ENCODE data around the gene CELSR1.

Gene CELSR1

DNA sequence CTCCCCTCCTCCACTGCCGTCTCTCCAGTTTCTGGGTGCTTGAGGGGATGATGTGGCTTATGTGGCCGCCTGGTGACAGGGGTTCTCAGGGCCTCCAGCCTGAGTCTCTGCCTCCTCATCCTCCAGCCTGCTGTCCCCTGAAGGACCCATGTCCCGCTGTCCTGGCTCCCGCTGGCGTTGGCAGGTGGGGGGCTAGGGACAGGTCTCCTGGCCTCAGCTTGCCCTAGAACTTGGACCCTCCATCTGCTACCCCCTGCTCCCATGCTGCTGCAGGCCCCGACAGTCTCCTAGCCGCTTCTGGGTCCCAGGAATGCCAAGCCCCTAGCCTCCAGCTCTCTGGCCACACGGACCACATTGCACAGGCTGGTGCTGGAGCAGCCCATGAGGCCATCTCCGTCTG is 13.9 kb upstream of the CELSR1 start:
- no peak for DNase-seq (ENCODE audit: low spot score)

DNA sequence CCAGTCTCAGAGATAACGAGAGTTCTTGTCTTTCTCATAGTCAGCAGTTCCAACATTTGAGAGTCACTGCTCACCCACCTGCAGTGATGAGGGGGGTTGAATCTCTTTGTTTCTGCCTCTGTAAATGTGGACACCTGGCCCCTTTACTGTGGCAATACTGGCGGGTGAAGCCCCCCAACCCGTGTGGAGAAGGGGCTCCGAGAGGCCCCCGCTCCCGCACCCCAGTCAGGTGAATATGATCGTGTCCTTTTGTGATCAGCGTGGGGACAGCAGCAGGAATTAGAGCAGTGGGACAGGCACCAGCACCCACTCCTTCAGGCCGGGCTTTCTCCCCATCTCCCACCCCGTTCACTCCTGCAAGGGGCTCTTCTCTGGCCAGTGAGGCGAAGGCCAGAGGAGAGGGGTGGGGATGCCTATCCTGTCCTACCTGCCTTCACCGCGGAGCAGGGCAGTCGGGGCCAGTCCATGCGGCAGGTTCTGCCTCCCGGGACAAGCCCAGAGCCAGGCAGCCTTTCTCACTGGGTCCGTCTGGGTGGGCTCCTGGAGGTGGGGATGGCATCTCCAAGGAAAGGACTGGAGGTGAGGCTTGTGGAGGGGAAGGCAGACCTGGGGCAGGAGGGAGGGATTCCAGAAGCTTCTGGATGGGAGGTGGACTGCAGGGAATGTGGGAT is 12.7 kb upstream of the CELSR1 start:
- DNase-seq (ENCODE audit: low spot score) = no peak

DNA sequence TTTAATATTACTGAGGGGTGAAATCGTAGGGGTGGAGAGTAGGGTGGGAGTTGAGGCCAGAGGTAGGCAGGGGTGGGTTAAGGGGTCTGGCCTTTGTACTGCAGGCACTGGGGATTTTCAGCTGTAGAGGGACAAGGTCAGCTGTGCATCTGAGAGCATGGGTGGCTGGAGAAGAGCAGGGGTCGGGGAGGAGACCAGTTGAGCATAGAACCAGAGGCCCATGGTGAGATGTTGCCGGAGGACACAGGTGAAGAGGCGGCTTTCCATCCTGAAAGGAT is 12.1 kb upstream of the CELSR1 start:
- DNase-seq (ENCODE audit: low spot score) = no peak

DNA sequence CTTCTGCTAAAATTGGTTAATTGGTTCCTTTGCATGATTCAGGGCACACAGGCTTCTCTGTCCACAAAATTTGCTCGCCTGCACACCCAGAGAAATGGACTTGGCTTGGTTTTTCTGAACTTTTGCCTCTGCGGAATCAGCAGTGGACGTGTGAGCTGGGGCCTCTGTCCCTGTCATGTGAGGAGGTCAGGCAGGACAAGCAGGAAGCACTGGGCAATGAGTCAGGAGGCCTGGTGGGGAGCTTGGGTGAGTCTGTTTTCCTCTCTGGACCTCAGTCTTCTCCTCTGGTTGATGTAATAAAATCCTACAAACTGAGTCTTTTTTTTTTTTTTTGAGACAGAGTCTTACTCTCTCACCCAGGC is 10.4 kb upstream of the CELSR1 start:
- no peak for DNase-seq (ENCODE audit: low spot score)

DNA sequence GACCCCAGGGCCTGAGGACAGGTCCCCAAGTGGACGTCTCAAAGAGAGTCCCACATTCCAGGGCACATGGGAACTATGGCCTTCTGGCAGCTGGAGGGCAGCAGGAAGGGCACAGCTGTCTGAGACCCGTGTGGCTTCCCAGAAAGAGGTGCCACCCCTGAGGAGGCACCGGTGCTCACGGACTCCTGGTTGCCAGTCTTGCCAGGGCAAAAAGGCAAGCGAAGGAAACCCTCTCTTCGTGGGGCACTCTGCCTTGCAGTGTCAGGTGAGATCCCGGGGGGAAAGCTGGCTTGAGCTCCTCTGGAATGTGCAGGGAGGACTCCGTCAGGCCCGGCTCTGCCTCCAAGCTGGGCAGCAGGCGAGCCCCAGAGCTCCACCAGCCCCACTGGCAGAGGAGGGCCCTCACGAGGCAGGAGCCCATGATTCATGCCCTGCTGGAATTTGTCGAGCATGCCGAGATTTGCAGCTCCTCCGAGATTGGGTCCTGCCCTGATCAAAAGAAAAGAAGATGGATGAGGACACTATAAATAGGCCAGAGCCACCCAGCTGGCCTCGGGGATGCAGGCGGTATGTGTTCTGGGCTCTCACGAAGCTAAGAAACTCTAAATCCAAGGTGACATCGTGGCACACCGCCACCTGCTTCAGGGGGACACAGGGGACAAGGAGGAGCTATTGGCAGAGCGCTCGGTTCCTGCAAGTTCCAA is 9.9 kb upstream of the CELSR1 start:
- peak; percentile 50 for DNase-seq (ENCODE audit: low spot score)

DNA sequence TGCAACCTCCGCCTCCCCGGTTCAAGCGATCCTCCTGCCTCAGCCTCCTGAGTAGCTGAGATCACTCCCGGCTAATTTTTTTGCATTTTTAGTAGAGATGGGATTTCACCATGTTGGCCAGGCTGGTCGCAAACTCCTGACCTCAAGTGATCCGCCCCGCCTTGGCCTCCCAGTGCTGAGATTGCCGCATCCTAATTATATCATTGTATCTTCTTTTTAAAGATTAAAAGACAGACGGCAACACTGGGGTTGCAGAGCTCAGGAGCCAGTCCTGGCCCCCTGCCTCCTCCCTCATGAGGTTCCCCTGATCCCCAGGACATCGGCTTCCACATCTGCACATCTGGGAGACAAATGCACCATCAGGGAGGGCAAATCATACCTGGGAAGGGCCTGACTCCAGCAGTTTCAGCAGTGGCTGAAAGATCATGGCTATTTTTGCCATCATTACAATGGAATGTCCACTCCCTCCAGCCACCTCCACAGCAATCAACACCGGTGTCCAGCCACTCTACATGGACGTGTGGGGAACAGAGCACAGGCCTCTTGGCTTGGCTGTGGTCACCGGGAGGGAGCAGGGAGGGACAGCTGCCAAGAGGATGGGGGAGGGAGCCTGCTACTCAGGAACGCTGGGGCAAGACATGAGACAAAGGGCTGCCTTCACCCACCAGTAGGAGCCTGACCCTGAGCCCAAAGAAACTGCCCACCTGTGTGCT is 9.2 kb upstream of the CELSR1 start:
- peak; percentile 49 for DNase-seq (ENCODE audit: low spot score)

DNA sequence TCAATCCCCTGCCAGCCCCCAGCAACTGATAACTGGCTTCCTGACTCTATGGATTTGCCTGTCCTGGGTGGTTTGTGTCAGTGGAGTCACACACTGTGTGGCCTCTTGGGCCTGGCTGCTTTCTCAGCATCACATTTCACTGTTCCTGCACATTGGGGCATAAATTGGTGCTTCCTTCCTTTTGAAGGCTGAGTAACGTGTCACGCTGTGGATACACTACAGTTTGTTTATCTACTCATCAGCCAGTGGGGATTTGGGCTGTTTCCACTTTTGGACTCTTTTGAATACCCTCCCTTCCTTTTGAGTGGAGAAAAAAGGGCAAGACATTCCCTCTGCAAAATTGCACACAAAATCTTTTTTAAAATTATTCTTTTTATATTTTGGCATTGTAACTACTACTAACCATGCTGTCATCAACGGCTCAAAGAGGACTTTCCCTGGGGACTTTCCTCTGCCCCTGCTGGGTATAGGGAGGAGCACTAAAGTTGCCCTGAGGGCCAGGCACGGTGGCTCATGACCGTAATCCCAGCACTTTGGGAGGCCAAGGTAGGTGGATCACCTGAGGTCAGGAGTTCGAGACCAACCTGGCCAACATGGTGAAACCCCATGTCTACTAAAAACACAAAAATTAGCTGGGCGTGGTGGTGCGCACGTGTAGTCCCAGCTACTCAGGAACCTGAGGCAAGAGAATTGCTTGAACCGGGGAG is 7.8 kb upstream of the CELSR1 start:
- no peak for DNase-seq (ENCODE audit: low spot score)

DNA sequence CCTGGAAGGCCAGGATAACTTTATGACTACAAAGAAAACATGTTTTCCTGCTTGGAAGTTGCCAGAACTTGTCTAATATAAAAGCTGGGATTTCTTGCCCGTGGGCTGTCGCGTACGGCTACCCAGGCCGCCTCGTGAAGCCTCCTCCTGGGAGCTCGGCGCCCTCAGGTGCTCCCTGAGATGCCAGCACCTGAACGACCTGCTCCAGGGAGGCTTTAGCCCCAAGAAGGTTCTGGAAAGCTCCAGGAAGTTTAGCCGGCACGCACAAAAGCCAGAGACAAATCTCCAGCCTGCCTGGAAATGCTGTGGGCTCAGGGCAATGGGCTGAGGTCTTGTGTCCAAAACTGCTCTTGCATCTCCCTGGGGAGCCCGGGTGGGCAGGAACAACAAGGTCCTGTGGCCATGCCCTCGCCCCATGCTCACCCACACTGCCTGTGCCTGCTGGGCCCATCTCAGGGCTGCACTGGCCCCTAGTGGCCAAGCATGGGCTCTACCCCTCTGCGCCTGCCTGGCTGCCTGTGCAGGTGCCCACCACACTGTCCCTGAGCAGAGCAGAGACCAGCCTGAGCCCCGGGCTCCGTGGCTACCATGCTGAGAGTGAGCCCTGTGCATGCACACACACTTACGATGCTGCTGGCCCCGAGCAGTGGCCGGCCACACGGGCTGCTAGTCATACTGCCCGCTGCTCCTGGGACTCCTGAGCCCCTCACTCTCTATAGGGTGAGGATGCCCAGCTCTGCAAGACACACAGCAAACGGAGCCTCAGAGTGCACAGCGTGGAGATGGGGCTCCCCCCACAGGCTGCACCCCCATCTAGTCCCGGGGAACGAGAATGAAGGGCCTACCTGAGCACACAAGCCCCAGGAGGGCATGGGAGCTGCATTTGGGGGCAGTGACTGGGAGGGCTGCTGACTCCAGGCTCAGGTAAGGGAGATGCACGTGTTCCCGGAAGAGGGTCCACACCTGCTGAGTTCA is 4.9 kb upstream of the CELSR1 start:
- peak; percentile 88 for DNase-seq (ENCODE audit: low spot score)

DNA sequence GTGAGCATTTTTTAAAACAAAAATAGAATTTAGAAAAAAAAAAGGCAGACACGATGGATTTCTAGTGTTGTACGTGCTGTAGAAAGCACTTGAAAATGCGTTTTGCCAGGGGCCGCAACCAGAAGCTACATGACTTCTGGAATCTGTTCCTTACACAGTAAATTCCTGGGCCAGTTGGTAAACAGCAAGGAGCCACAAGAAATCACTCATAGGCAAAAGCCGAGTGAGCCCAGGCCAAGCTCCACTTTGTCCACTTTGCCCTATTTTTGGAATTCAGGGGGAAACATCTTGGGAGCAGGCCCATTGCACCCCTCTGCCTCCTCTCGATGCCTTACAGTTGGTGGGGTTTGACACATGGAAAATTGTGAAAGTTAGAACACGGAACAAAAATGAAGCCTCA is 4.1 kb upstream of the CELSR1 start:
- DNase-seq (ENCODE audit: low spot score) = no peak

DNA sequence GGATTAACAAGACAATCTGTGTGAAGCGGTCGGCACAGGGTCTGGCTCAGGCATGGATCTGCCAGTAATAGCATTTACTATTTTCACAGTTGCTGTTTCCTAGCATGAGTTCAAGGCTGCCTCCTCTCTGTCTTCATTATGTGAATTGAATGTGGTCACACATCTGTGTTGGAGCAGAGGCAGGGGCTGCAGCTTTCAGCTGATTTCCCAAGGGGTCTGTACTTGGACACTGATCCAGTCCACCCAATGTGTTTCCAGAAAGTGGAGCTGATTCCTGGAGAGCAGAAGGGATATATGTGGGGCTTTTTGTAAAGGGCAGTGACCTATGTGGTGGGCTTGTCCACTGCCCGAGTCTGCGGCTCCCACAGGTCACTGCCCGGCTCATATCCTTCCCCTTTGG is 3.5 kb upstream of the CELSR1 start:
- DNase-seq (ENCODE audit: low spot score) = no peak

DNA sequence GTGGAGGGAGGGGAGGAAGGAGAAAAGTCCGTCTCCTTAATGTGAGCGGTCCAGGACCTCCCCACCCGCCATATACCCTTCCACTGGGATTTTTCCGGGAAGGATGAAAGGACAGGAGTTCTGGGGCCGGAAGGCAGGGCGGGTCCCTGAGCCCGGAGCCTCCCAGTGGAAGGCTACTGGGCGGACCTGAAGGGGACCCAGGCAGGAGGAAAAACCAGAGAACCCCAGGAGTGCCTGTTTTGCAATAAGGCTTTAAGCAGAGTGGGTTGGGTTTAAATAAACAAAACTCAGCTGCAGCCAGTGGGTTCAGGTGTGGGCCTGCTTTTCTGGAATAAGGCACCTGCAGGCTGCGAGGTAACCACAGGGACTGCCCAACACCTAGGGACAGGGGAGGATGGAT is 1.7 kb upstream of the CELSR1 start:
- DNase-seq (ENCODE audit: low spot score) = peak; percentile 43

DNA sequence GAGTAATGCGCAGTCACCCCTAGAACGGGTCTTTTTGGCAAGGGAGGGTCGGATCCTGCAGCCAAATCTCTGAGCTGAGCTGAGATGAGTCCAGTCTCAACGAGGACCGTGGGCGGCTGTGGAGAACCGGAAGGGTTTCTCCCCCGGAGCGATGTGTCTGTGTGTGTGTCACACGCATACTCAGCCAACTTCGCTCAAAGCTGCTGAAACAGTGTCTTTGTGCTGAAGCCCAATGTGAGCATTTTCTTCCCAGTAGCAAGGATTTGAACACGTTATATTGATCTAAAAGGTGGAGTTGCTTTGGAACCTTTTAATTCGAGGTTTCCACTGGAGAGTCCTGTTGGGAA is 1.4 kb upstream of the CELSR1 start:
- peak; percentile 49 for DNase-seq (ENCODE audit: low spot score)

DNA sequence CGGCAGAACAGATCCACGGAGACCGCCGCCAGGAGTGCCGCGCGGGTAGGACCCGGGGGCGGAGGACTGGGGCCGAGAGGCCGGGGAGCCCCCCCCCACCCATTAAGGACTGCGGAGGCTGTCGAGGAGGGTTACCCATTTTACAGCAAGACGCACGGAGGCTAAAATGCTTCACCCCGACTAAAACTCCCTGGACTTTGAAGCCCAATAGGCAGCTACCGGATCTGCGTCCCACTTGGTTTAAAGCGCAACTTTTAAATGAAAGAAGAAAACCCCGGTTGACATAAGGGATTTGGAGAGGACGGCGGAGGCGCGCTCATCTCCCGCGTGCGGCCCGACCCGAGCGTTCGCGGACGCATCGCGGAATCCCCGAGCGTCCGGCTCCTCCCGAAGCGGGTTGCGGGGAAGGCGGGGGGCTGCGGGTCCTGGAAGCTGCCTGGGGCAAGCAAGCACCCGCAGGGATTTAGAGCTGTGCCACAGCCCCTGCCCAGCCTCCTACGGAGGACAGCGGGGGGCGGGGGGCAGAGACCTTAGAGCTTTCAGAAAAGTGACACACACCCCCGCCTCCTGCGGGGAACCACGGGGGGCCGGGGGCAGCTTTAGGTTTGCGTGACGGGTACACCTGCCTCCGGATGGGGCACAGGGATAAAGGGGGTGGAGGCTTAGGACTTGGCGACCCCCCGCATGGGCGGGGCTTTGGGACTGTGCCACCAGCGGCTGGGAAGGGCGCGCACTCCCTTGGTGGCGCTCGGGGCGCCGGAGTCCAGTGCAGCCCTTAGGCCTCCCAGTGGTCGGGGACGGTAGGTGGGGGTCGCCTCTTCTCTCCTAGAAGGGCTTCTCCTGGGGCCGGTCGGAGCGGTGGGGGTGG is 760 bp upstream of the CELSR1 start:
- peak; percentile 75 for DNase-seq (ENCODE audit: low spot score)

DNA sequence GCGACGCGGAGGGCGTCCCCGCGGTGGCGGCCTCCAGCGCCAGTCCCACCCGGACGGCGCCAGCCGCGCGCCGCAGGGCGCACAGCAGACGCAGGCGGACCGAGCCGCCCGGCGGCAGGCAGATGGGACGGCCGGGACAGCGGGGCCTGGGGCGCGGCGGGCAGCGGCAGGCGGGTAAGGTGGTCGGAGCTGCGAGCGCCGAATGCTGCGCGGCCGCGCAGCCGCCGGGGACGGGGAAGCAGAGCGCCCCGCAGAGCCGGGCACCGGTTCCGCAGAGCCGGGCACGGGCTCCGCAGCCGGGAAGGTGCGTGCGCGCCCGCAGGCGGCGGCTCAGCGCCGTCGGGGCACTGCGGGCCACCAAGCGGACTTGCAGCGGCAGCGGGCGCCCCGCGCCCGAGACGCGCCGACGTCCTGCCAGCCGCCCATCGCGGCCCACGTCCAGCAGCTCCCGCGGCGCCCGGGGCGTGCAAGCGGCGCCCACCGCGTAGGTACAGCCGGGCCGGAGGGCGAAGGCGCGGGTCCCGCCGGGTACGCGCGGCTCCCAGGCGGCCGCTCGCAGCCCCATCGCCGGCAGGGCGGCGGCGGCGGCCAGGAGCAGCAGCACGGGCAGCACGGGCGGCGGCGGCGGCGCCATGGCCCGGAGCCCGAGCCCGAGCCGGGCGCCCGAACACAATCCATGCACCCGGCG is 739 bp downstream of the CELSR1 start:
- peak; percentile 69 for DNase-seq (ENCODE audit: low spot score)

DNA sequence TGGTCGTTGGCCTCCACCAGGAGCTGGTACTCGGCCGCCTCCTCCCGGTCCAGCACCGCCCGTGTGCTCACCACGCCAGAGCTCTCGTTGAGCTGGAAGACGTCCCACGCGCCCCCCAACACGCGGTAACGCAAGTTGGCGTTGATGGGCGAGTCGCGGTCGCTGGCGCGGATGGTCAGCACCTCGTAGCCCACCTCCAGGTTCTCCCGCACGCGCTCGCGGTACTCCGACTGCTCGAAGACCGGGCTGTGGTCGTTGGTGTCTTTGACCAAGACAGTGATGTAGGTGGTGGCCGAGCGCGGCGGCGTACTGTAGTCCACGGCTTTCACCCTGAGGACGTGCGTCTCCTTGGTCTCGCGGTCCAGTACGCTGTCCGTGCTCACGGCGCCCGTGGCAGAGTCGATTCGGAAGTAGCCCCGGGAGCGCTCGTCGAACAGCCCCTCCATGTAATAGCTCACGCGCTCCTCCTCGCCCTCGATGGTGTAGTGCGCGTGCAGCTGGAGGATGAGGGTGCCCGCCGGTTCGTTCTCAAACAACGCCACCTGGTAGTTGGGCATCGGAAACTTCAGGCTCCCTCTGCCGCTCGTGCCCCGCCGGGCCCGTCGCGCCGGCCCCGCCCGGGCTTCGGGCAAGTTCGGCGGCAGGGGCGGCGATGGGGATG is 1.4 kb downstream of the CELSR1 start:
- DNase-seq (ENCODE audit: low spot score) = no peak

DNA sequence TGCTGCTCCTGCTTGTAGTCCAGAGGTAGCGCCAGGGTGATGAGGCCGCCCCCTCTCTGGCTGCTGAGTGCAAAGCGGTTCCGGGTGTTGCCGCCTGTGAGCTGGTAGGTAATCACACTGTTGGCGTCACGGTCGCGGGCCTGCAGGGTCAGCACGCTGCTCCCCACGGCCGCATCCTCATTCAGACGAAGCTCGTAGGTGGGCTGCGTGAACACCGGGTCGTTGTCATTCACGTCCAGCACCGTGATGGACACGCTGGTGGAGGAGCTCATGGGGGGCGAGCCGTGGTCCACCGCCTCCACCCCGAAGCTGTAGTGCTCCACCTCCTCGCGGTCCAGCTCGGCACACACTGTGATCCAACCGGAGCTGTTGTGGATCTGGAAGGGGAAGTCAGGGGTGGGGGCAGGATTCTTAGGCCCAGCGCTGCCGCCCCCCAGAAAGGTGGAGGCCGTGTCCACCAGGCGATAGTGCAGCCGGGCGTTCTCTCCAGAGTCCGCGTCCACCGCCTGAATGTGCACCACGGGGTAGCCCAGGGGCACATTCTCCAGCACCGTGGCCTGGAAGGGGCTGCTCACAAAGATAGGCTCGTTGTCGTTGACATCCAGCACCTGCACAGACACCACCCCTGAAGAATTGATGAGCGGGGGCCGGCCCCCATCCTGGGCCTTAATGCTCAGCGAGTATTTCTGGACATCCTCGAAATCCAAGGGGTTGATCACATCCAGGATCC is 2.4 kb downstream of the CELSR1 start:
- DNase-seq (ENCODE audit: low spot score) = no peak

DNA sequence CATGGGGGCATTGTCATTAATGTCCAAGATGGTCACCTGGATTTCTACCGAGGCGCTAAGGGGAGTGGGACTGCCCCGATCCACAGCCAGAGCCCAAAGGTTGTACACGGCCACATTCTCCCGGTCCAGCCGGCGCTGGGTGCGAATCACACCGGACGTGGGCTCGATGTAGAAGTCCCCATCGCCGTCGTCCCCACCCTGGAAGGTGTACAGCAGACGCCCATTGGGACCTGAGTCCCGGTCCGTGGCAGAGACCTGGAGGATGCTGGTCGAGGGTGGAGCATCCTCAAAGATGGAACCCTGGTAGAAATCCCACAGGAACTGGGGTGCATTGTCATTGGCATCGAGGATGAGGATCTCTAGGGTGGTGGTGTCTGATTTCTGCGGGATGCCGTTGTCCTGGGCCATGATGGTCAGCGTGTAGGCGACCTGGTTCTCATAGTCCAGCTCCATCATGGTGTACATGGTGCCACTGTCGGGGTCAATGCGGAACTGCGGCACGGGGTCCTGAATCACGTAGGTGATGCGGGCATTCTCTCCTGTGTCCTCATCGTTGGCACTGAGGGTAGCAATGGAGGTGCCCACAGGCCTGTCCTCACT is 3.1 kb downstream of the CELSR1 start:
- no peak for DNase-seq (ENCODE audit: low spot score)

DNA sequence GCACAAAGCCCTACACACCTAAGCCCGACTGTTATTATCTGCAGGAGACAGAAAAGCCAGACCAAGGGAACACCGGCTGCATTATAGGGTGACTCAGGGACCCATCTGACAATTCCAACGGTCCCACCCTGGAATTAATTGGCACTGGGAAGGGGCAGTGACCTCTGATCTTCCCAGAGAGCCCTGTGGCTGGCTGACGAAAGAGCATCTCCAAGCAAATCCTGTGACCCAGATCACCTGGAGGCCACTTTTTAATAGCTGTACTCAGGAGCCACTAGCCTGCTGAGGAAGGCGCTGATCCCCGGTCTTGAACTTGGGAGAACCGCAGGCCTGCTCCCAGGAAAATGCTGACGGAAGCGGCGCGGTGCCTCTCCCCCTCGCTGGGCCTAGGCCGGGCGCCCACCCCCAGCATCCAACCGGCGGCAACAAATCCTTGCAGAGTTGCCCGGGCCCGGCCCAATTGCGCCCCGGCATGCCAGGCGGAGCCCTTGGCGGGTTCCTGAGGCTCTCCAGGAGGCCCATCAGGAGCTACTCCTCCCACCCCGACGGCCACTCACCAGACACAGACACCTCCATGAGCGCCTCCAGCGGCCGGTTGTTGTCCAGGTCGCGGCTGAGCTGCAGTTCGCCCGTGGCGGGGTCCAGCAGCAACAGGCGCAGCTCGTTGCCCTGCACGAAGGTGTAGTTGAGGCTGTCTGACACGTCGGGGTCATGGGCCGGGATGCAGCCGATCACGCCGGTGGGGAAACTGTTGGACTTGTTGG is 4.2 kb downstream of the CELSR1 start:
- no peak for DNase-seq (ENCODE audit: low spot score)
